Measurements from ENCODE around the gene DCHS2. TPM values are rescaled to one million over a fixed set of nuclear protein-coding genes. Genes with fewer than 3 reads are reported as not detected.

Gene DCHS2
- 0.43 and 0.71 TPM in 2 replicates for total RNA-seq (ENCODE audit: low replicate concordance)

DNA sequence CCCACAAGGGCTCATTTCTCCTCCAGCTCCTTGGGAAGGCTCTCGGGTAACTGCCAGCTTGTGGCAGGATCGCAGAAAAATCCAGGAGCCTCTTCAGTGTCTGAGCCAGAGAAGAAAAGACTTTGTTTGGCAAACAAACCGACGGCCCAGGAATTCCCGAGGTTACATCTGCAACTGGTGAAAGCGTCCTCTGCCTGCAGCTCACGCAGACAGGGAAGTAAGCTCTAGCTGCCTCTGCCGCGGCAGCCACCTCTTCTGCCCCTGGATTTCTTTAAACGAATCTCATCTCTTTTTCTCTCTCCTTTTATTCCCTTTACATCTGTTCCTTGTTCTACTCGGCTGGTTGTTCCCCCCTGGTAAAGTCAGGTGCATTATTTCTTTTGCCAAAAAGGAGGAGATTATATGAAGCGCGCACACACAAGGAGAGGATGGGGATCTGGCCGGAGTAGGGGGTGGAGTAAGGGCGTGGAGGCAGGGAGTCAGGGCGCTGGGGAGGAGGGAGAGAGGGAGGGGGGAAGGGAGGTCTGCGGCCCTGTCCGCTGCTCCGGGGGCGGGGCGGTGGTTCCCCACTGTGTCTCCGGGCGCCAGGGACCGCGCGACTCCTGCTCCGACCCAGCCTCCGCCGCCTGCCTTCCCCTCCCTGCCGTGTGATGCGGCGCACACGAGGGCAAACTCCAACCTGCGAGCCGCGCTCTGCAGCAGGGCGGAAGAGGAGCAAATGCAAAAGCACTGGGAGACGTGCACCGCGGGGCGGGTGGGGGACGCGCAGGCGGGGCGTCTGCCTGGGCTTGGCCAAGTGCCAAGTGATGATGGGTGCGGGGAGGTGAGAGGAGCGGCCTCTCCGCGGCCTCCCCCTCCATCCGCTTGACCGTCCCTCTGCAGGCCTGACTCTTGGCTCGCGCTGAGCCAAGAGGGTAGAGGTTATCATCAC lies at the start of gene DCHS2:
DCHS2 (minus strand) TSS at position 459 of the 931 bp plus-strand sequence; CDS start at position 15, 444 bp downstream.
- Histone ChIP-seq H3F3A (ENCODE audit: low read depth) (peaks cover 14% of the 10 kb centered on the region), H3K27ac (no peak within 1 kb of the TSS), H3K9me3 (ENCODE audit: low read depth) (no peaks in the 10 kb centered on the region), H3K36me3 (no peaks in the 10 kb centered on the region), H3K4me3 (peak within 1 kb of the TSS; percentile 55), H3K4me1 (peaks cover 3% of the 10 kb centered on the region), H2AFZ (replicated peaks) (peak within 1 kb of the TSS; percentile 92), H3K27me3 (peaks cover 84% of the 10 kb centered on the region), H3K79me2 (ENCODE audit: low read depth) (no peaks in the 10 kb centered on the region), H3K9ac (no peak within 1 kb of the TSS), H3K4me2 (peak within 1 kb of the TSS; percentile 97), H4K20me1 (ENCODE audit: low read depth) (no peaks in the 10 kb centered on the region)
- Mint-ChIP-seq H3K9me3 (peaks cover 4% of the 10 kb centered on the region), H3K4me1 (peaks cover 12% of the 10 kb centered on the region), H3K36me3 (no peaks in the 10 kb centered on the region), H3K4me3 (peak within 1 kb of the TSS; percentile 86), H3K27me3 (ENCODE audit: insufficient read depth, low read depth) (peaks cover 39% of the 10 kb centered on the region), H3K27ac (no peak within 1 kb of the TSS)
- DNase-seq (ENCODE audit: low spot score) = peak; percentile 74
- TF ChIP-seq CTCF (IDR thresholded peaks at IDR 0.05) (no peak), EZH2phosphoT487 (IDR thresholded peaks at IDR 0.05) (no peak), EZH2 (IDR thresholded peaks at IDR 0.05) (no peak)

DNA sequence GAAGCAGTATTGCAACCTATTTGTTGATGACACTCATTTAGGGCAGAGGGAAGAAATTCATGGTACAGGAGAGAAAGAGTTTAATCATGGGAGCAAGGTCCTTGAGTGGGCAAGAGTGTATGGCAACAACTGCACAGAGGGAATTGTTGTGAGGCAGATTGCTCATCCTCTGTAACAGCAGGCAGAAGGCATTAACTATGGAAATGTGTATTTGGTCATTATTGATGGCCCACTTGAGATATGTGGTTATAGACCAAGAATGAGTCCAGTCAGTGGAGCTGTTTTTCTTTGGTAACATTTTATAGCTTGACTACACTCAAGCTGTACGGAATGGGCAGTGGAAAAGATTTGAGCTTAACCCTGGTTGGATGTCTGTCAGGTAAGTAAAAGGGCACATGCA lies 42.7 kb upstream of the DCHS2 start:
- H3K4me1 Mint-ChIP-seq = no peaks in the 10 kb centered on the region
- H3K36me3 Mint-ChIP-seq = no peaks in the 10 kb centered on the region

GRCh38 chr4:154529728-154530519 lies 38.3 kb upstream of the DCHS2 start:
- Histone ChIP-seq H3K27me3 (no peaks in the 10 kb centered on the region), H2AFZ (replicated peaks) (no peak overlapping the region), H3K79me2 (ENCODE audit: low read depth) (no peaks in the 10 kb centered on the region), H3K4me2 (no peak overlapping the region), H3K36me3 (no peaks in the 10 kb centered on the region), H4K20me1 (ENCODE audit: low read depth) (no peaks in the 10 kb centered on the region), H3K4me1 (no peaks in the 10 kb centered on the region), H3K9ac (no peak overlapping the region), H3K4me3 (no peak overlapping the region), H3F3A (ENCODE audit: low read depth) (peaks cover 4% of the 10 kb centered on the region), H3K9me3 (ENCODE audit: low read depth) (no peaks in the 10 kb centered on the region), H3K27ac (no peak overlapping the region)
- H3K4me1 Mint-ChIP-seq = no peaks in the 10 kb centered on the region
- H3K27me3 Mint-ChIP-seq (ENCODE audit: insufficient read depth, low read depth) = peaks cover 2% of the 10 kb centered on the region
- no peak overlapping the region for H3K27ac Mint-ChIP-seq
- no peak overlapping the region for H3K4me3 Mint-ChIP-seq
- no peaks in the 10 kb centered on the region for H3K9me3 Mint-ChIP-seq
- DNase-seq (ENCODE audit: low spot score) = no peak
- no peak for TF ChIP-seq EZH2phosphoT487 (IDR thresholded peaks at IDR 0.05)
- TF ChIP-seq EZH2 (IDR thresholded peaks at IDR 0.05) = no peak
- no peak for TF ChIP-seq CTCF (IDR thresholded peaks at IDR 0.05)
- H3K36me3 Mint-ChIP-seq = no peaks in the 10 kb centered on the region

More for the DNA sequence above, 42.7 kb upstream of the DCHS2 start:
- no peaks in the 10 kb centered on the region for H3K9me3 Mint-ChIP-seq
- H3K27me3 Mint-ChIP-seq (ENCODE audit: insufficient read depth, low read depth) = peaks cover 2% of the 10 kb centered on the region
- no peak overlapping the region for H3K4me3 Mint-ChIP-seq
- H3F3A ChIP-seq (ENCODE audit: low read depth) = peaks cover 23% of the 10 kb centered on the region
- H3K9me3 ChIP-seq (ENCODE audit: low read depth) = no peaks in the 10 kb centered on the region
- H3K4me1 ChIP-seq = no peaks in the 10 kb centered on the region
- no peak overlapping the region for H3K27ac Mint-ChIP-seq
- TF ChIP-seq EZH2 (IDR thresholded peaks at IDR 0.05) (no peak), EZH2phosphoT487 (IDR thresholded peaks at IDR 0.05) (no peak), CTCF (IDR thresholded peaks at IDR 0.05) (no peak)
- no peaks in the 10 kb centered on the region for H4K20me1 ChIP-seq (ENCODE audit: low read depth)
- no peak overlapping the region for H2AFZ ChIP-seq (replicated peaks)
- H3K27me3 ChIP-seq = no peaks in the 10 kb centered on the region
- H3K79me2 ChIP-seq (ENCODE audit: low read depth) = no peaks in the 10 kb centered on the region
- peak overlapping the region; percentile 6 for H3K27ac ChIP-seq
- H3K4me2 ChIP-seq = no peak overlapping the region
- no peak overlapping the region for H3K4me3 ChIP-seq
- no peak overlapping the region for H3K9ac ChIP-seq
- no peak for DNase-seq (ENCODE audit: low spot score)
- H3K36me3 ChIP-seq = peaks cover 26% of the 10 kb centered on the region

Data from neural progenitor cell (in vitro differentiated cells).